Neutrophil (primary cell): ENCODE results near the gene MLH1.
"Not testable (repeated sequence)": the region's sequence is repeated elsewhere in the genome, so short reads cannot be mapped to it uniquely, and the experiment has no call there.

Source experiments
- H3K27ac ChIP-seq: fragments of 200-600 bp; sonication (generic); 2 replicates; pipeline ENCODE4 v1.5.1; 2016; ENCODE audit warnings: mild to moderate bottlenecking, moderate library complexity
- H3K27me3 ChIP-seq: fragments of 200-600 bp; sonication (generic); 2 replicates; pipeline ENCODE4 v1.6.0; 2016; ENCODE audit warnings: mild to moderate bottlenecking
- H3K36me3 ChIP-seq: fragments of 200-600 bp; sonication (generic); 2 replicates; pipeline ENCODE4 v1.5.1; 2017
- H3K4me1 ChIP-seq, 2 experiments: fragments of 200-600 bp in 1 of 2; sonication (generic) in 1 of 2; 1 replicate in 1 of 2; 2 replicates in 1 of 2; pipeline versions ENCODE4 v1.5.1 to v1.6.1; 2013 to 2016; ENCODE audit warnings: low read depth in 1 of 2, low read length in 1 of 2, mild to moderate bottlenecking in 1 of 2, moderate library complexity in 1 of 2; ENCODE audit not compliant: control insufficient read depth in 1 of 2, insufficient read depth in 1 of 2
- H3K4me3 ChIP-seq, 2 experiments: fragments of 200-600 bp in 1 of 2; sonication (generic) in 1 of 2; 1 replicate in 1 of 2; 2 replicates in 1 of 2; pipeline ENCODE4 v1.5.1; 2013 to 2016; ENCODE audit warnings: low read depth in 1 of 2, low read length in 1 of 2, mild to moderate bottlenecking in 1 of 2, moderate library complexity in 1 of 2
- H3K9me3 ChIP-seq: fragments of 200-600 bp; sonication (generic); 2 replicates; pipeline ENCODE4 v1.5.1; 2016
- TF ChIP-seq, protein P1 (sequence below): fragments of 200-600 bp; sonication (generic); IDR thresholded peaks from 2 replicates; pipeline ENCODE4 v1.5.1; 2016; ENCODE audit warnings: antibody characterized with exemption

MLH1 gene

DNA sequence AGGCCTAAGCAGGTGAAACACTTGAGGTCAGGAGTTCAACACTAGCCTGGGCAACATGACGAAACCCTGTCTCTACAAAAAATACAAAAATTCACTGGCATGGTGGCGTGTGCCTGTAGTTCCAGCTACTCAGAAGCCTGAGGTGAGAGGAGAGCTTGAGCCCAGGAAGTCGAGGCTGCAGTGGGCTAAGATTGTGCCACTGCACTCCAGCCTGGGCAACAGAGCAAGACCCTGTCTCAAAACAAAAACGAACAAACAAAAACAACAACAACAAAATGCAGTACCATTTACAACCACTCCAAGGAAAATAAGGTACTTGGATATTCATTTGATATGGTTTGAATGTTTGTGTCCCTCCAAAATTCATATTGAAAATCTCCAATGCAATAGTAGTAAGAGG lies 32.8 kb upstream of the MLH1 start:
- H3K4me3 ChIP-seq: no peak overlapping the region
- H3K27ac ChIP-seq: no peak overlapping the region
- no peaks in the 10 kb centered on the region for H3K9me3 ChIP-seq
- H3K4me1 ChIP-seq: no peaks in the 10 kb centered on the region
- no peaks in the 10 kb centered on the region for H3K36me3 ChIP-seq
- H3K27me3 ChIP-seq: no peaks in the 10 kb centered on the region
- TF ChIP-seq, protein P1, sequence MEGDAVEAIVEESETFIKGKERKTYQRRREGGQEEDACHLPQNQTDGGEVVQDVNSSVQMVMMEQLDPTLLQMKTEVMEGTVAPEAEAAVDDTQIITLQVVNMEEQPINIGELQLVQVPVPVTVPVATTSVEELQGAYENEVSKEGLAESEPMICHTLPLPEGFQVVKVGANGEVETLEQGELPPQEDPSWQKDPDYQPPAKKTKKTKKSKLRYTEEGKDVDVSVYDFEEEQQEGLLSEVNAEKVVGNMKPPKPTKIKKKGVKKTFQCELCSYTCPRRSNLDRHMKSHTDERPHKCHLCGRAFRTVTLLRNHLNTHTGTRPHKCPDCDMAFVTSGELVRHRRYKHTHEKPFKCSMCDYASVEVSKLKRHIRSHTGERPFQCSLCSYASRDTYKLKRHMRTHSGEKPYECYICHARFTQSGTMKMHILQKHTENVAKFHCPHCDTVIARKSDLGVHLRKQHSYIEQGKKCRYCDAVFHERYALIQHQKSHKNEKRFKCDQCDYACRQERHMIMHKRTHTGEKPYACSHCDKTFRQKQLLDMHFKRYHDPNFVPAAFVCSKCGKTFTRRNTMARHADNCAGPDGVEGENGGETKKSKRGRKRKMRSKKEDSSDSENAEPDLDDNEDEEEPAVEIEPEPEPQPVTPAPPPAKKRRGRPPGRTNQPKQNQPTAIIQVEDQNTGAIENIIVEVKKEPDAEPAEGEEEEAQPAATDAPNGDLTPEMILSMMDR: no peak

DNA sequence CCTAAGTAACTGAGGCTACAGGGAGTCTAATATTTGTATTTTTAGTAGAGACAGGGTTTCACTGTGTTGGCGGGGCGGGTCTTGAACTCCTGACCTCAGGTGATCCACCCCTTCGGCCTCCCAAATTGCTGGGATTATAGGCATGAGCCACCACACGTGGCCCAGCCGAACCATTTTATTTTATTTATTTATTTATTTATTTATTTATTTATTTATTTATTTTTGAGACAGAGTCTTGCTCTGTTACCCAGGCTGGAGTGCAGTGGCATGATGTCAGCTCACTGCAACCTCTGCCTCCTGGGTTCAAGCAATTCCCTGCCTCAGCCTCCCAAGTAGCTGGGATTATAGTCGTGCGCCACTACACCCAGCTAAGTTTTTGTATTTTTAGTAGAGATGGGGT lies 30.3 kb upstream of the MLH1 start:
- not testable (repeated sequence) for H3K36me3 ChIP-seq, H3K27ac ChIP-seq, H3K4me1 ChIP-seq, H3K27me3 ChIP-seq, H3K4me3 ChIP-seq, H3K9me3 ChIP-seq

DNA sequence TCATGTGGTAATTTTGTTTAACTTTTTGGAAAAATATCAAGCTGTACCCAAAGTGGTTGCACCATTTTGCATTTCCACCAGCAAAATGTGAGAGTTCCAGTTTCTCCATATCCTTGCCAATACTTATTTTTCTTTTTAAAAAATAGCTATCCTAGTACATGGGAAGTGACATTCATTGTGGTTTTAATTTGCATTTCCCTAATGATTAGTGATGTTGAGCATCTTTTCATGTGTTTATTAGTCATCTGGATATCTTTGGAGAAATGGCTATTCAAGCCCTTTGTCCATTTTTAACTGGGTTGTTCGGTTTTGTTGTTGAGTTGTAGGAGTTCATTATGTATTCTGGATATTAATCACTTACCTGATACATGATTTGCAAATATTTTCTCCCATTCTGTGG lies 29.0 kb upstream of the MLH1 start:
- TF ChIP-seq, protein P1: no peak
- no peaks in the 10 kb centered on the region for H3K36me3 ChIP-seq
- no peak overlapping the region for H3K27ac ChIP-seq
- no peaks in the 10 kb centered on the region for H3K27me3 ChIP-seq
- H3K9me3 ChIP-seq: no peaks in the 10 kb centered on the region
- H3K4me1 ChIP-seq: peaks cover 2% of the 10 kb centered on the region in 2 experiments
- no peak overlapping the region for H3K4me3 ChIP-seq

DNA sequence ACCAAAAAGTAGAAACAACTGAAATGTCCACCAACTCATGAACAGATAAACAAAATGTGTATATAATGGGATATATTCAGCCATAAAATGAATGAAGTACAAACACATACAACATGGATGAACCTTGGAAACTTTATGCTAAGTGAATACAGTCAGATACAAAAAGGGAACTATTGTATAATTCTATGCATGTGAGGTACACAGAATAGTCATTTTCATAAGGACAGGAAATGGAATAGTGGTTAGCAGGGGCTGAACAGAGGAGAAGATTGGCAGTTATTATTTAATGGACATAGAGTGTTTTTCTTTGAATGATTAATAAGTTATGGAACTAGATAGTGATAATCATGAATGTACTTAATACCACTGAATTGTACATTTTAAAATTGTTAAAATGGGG lies 28.5 kb upstream of the MLH1 start:
- Histone ChIP-seq H3K4me1 (peaks cover 5 to 7% of the 10 kb centered on the region in 2 experiments), H3K27ac (no peak overlapping the region), H3K4me3 (no peak overlapping the region), H3K9me3 (no peaks in the 10 kb centered on the region), H3K36me3 (no peaks in the 10 kb centered on the region), H3K27me3 (no peaks in the 10 kb centered on the region)
- TF ChIP-seq, protein P1: no peak

DNA sequence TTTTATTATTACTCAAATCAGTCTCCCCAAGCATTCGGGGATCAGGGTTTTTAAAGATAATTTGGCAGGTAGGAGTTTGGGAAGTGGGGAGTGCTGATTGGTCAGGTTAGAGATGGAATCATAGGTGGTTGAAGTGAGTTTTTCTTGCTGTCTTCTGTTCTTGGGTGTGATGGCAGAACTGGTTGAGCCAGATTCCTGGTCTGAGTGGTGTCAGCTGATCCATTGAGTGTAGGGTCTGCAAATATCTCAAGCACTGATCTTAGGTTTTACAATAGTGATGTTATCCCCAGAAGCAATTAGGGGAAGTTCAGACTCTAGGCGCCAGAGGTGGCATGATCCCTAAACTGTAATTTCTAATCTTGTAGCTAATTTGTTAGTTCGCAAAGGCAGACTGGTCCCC lies 27.9 kb upstream of the MLH1 start:
- no peak overlapping the region for H3K27ac ChIP-seq
- TF ChIP-seq, protein P1: no peak

DNA sequence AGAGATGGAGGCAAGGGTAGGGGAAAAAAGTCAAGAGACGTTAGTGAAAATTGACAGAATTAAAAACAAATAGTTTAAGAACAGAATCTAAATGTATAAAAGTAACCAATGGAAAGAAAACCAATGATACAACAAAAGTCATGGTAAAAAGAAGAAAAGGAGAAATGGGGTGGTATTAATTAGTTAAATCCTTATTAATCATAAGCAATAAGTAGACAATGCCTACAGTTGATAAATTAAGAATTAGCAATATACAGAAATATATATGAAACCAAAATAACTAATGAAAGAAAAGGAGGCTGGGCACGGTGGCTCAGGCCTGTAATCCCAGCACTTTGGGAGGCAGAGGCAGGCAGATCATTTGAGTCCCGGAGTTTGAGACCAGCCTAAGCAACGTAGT lies 24.2 kb upstream of the MLH1 start:
- Histone ChIP-seq H3K27ac (no peak overlapping the region), H3K36me3 (peaks cover 3% of the 10 kb centered on the region), H3K27me3 (no peaks in the 10 kb centered on the region), H3K4me3 (no peak overlapping the region), H3K4me1 (peaks cover 6 to 9% of the 10 kb centered on the region in 2 experiments), H3K9me3 (no peaks in the 10 kb centered on the region)
- TF ChIP-seq, protein P1: no peak

More for the DNA sequence above, 27.9 kb upstream of the MLH1 start:
- Histone ChIP-seq H3K36me3 (no peaks in the 10 kb centered on the region), H3K4me1 (peaks cover 6 to 9% of the 10 kb centered on the region in 2 experiments), H3K4me3 (no peak overlapping the region), H3K9me3 (no peaks in the 10 kb centered on the region), H3K27me3 (no peaks in the 10 kb centered on the region)
